Measurements from ENCODE around the gene OTOGL.

DNA sequence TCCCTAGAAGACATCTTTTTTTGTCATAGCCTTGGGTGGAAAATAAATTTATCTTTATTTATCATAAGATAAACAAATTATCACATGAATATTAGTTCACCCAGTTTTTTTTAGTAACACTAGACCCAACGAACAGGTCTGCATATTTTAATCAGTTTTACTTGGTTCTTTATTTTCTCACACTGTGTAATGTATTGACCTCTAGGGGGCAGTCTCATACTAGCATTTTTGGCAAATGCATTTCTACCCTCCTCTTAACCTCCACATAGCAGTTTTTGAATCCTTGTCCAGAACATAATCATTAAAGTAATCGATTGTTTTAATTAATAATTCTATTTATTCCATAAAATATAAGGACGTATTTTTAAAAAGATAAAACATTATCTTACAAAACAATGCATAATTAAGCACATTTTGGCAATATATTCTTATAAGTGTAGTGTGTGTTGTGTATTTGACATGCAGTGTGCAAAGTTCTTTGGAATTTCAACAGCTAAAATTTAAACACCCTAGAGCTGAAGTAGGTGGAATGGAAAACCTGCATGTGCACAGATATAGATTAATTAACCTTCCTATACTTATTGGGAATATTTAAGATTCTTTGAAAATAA lies 313.1 kb downstream of the OTOGL start:
- no peak for TF ChIP-seq EZH2 (IDR thresholded peaks at IDR 0.05; ENCODE audit: low read depth)
- peak; percentile 88 for TF ChIP-seq CTCF (conservative IDR thresholded peaks at IDR 0.05)
